Measurements from ENCODE around the gene GADD45A.
A peak's percentile ranks its signal among the peaks of the same experiment; 100 is the strongest.

Gene GADD45A

GRCh38 chr1:67735806-67736627, 51.0 kb downstream of the GADD45A start:
- Mint-ChIP-seq H3K9me3 (no peaks in the 10 kb centered on the region), H3K27ac (peak overlapping the region; percentile 90), H3K4me1 (peaks cover 13% of the 10 kb centered on the region), H3K4me3 (peak overlapping the region; percentile 70), H3K36me3 (no peaks in the 10 kb centered on the region)
- DNase-seq (ENCODE audit: low spot score in 2 of 2) (peak in 1 of 2 donors; percentile 60), ATAC-seq (peak; percentile 99)

DNA sequence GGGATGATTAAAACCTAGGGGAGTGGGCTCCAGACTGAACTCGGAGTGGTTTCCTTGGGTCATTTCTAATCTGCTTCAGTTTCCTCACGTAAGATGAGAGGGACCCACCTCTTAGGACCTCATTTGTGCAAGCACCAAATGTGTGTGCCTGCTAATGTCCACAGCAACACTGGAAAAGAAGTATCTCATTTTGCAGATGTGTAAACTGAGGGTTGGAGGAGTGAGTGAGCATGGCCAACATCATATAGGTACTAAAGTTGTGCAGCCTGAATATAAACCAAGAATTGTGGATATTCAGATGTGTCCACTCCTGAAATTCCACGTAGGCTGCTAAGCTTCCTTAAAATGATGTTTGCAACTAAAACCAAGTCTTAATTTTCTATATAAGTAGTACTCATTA, 51.7 kb downstream of the GADD45A start:
- no peak overlapping the region for H3K4me3 Mint-ChIP-seq

DNA sequence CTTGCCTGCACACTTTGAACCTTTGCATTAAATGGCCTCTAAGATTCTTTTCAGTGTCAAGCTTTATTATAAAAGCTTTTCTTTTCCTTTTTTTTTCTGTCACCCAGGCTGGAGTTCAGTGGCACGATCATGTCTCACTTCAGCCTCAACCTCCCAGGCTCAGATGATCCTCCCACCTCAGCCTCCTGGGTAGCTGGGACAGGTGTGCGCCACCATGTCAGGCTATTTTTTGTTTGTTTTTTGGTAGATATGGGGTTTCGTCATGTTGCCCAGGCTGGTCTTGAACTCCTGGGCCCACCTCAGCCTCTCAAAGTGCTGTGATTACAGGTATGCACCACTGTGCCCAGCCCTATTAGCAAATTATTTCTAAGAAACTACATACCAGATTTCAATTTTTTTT, 52.9 kb downstream of the GADD45A start:
- no peak for ATAC-seq
- Mint-ChIP-seq H3K4me3 (no peak overlapping the region), H3K9me3 (no peaks in the 10 kb centered on the region), H3K27ac (no peak overlapping the region), H3K4me1 (peaks cover 13% of the 10 kb centered on the region), H3K36me3 (no peaks in the 10 kb centered on the region)
- no peak for DNase-seq (ENCODE audit: low spot score in 2 of 2)

More for the DNA sequence above, 51.7 kb downstream of the GADD45A start:
- no peaks in the 10 kb centered on the region for H3K9me3 Mint-ChIP-seq
- no peak for ATAC-seq
- no peak overlapping the region for H3K27ac Mint-ChIP-seq
- H3K36me3 Mint-ChIP-seq = no peaks in the 10 kb centered on the region
- no peak for DNase-seq (ENCODE audit: low spot score in 2 of 2)
- H3K4me1 Mint-ChIP-seq = peaks cover 13% of the 10 kb centered on the region
